GM19397 (cell line): Measurements from ENCODE around the gene DYNLT5.

ENCODE experiments used
- ATAC-seq: cut with Tn5 transposase; IDR thresholded peaks from one replicate; pipeline ENCODE4 v1.9.1; 2021; ENCODE audit warnings: mild to moderate bottlenecking, moderate library complexity; ENCODE audit not compliant: unreplicated experiment

The DYNLT5 gene

GRCh38 chr1:66747501-66747900, 4.8 kb upstream of the DYNLT5 start:
- ATAC-seq: no peak

GRCh38 chr1:66750577-66750976, 1.7 kb upstream of the DYNLT5 start:
- ATAC-seq: no peak

GRCh38 chr1:66751160-66751559, 1.1 kb upstream of the DYNLT5 start:
- no peak for ATAC-seq

GRCh38 chr1:66752671-66753371, 562 bp downstream of the DYNLT5 start:
- ATAC-seq: no peak

GRCh38 chr1:66757722-66758240, 5.5 kb downstream of the DYNLT5 start:
- ATAC-seq: no peak

- ATAC-seq: peak; percentile 100
These were observed 6.0 kb downstream of the DYNLT5 start for GRCh38 chr1:66758241-66758755.

- ATAC-seq: no peak
These were observed 8.2 kb downstream of the DYNLT5 start for GRCh38 chr1:66760506-66760905.

- no peak for ATAC-seq
These were observed 9.0 kb downstream of the DYNLT5 start for GRCh38 chr1:66761221-66761620.

- ATAC-seq: peak; percentile 58
These were observed 12.8 kb downstream of the DYNLT5 start for GRCh38 chr1:66764994-66765578.

GRCh38 chr1:66767626-66768025, 15.4 kb downstream of the DYNLT5 start:
- no peak for ATAC-seq

GRCh38 chr1:66768965-66769364, 16.7 kb downstream of the DYNLT5 start:
- no peak for ATAC-seq

- no peak for ATAC-seq
These were observed 17.4 kb downstream of the DYNLT5 start for GRCh38 chr1:66769512-66770229.

GRCh38 chr1:66770240-66770639, 18.0 kb downstream of the DYNLT5 start:
- ATAC-seq: no peak

GRCh38 chr1:66770694-66771093, 18.4 kb downstream of the DYNLT5 start:
- no peak for ATAC-seq

GRCh38 chr1:66773227-66773626, 21.0 kb downstream of the DYNLT5 start:
- ATAC-seq: no peak

GRCh38 chr1:66774438-66774837, 22.2 kb downstream of the DYNLT5 start:
- ATAC-seq: no peak

GRCh38 chr1:66775646-66776045, 23.4 kb downstream of the DYNLT5 start:
- no peak for ATAC-seq

GRCh38 chr1:66777831-66778230, 25.6 kb downstream of the DYNLT5 start:
- ATAC-seq: no peak

GRCh38 chr1:66778266-66778665, 26.0 kb downstream of the DYNLT5 start:
- ATAC-seq: no peak

- no peak for ATAC-seq
These were observed 26.7 kb downstream of the DYNLT5 start for GRCh38 chr1:66778969-66779368.

GRCh38 chr1:66779475-66780078, 27.3 kb downstream of the DYNLT5 start:
- ATAC-seq: no peak
